ENCODE measurements around the gene GRHPR. TPM values are rescaled to one million over a fixed set of nuclear protein-coding genes. Genes with fewer than 3 reads are reported as not detected.

GRHPR gene
- polyA plus RNA-seq, 2 of the 4 experiments (the other 2 are of a cell fraction), result 111 to 146 TPM

- TF ChIP-seq EP300 (IDR thresholded peaks at IDR 0.05) (no peak), RARB (CRISPR knock-in tag; IDR thresholded peaks at IDR 0.05) (no peak), MYC (IDR thresholded peaks at IDR 0.05; ENCODE audit: borderline replicate concordance, low read length) (no peak), TP53 (CRISPR knock-in tag; IDR thresholded peaks at IDR 0.05) (no peak), HOXB13 (CRISPR knock-in tag; IDR thresholded peaks at IDR 0.05; ENCODE audit: low read depth) (no peak), NR3C1 (IDR thresholded peaks at IDR 0.05) (no peak), POLR2A (IDR thresholded peaks at IDR 0.05; ENCODE audit: low read length) (no peak), RAD21 (conservative IDR thresholded peaks at IDR 0.05 in 1 of 2, IDR thresholded peaks at IDR 0.05 in 1 of 2) (no peak)
Observed at GRCh38 chr9:37486256-37486615, 63.7 kb downstream of the GRHPR start (continued).

Other genes with a start within 250 kb of the GRHPR start
- 18.1 and 19.8 TPM in 2 replicates for gene ZBTB5, start 42.8 kb downstream of the GRHPR start, polyA plus RNA-seq (2011; rRNA removed)
- 10.7 to 12.4 TPM (median 11.7 TPM) in 3 replicates for gene ZBTB5, start 42.8 kb downstream of the GRHPR start, polyA plus RNA-seq (2017; fragmentation: RNase III; extraction: RNeasy Plus Mini Kit Qiagen cat#74134 plus additional on column Dnase treatment)
- 47.2 and 49.8 TPM in 2 replicates for gene POLR1E, start 63.3 kb downstream of the GRHPR start, polyA plus RNA-seq (2011; rRNA removed)
- gene POLR1E, start 63.3 kb downstream of the GRHPR start, polyA plus RNA-seq (2017; fragmentation: RNase III; extraction: RNeasy Plus Mini Kit Qiagen cat#74134 plus additional on column Dnase treatment), result 39.0 to 48.6 TPM (median 41.9 TPM) in 3 replicates
- gene FBXO10, start 153.7 kb downstream of the GRHPR start, polyA plus RNA-seq (2011; rRNA removed), result 5.3 and 5.7 TPM in 2 replicates
- gene FBXO10, start 153.7 kb downstream of the GRHPR start, polyA plus RNA-seq (2017; fragmentation: RNase III; extraction: RNeasy Plus Mini Kit Qiagen cat#74134 plus additional on column Dnase treatment), result 4.6 to 5.0 TPM (median 4.8 TPM) in 3 replicates
- gene TOMM5, start 169.9 kb downstream of the GRHPR start, polyA plus RNA-seq (2011; rRNA removed), result 303 and 338 TPM in 2 replicates
- 324 to 370 TPM (median 339 TPM) in 3 replicates for gene TOMM5, start 169.9 kb downstream of the GRHPR start, polyA plus RNA-seq (2017; fragmentation: RNase III; extraction: RNeasy Plus Mini Kit Qiagen cat#74134 plus additional on column Dnase treatment)
- 0.01 TPM in 1 of 2 replicates, not detected in the other for gene FRMPD1, start 228.3 kb downstream of the GRHPR start, polyA plus RNA-seq (2011; rRNA removed)
- gene FRMPD1, start 228.3 kb downstream of the GRHPR start, polyA plus RNA-seq (2017; fragmentation: RNase III; extraction: RNeasy Plus Mini Kit Qiagen cat#74134 plus additional on column Dnase treatment), result 0.03 TPM in 1 of 3 replicates, not detected in the others

Data from A549 (cell line).